Liver (tissue), 9 donors: ENCODE data around the gene OSBPL1A. TPM values are rescaled to one million over a fixed set of nuclear protein-coding genes. Genes with fewer than 3 reads are reported as not detected.

Experiments used
- DNase-seq: peaks from one replicate; pipeline ENCODE4 v3.0.0-alpha.2; 2017; ENCODE audit warnings: low spot score
- H3K27ac ChIP-seq, 2 donors: one replicate each; pipeline ENCODE4 v1.7.0; 2013; ENCODE audit warnings: inconsistent platforms in 2 of 2, low read length in 2 of 2, control low read depth in 1 of 2, low read depth in 1 of 2, mild to moderate bottlenecking in 1 of 2
- H3K27me3 ChIP-seq, 4 donors: one replicate each; pipeline versions ENCODE4 v1.6.1 to v1.7.0; 2013; ENCODE audit warnings: low read length in 3 of 4, inconsistent platforms in 1 of 4, mild to moderate bottlenecking in 1 of 4, moderate library complexity in 1 of 4; ENCODE audit not compliant: control insufficient read depth in 4 of 4, insufficient read depth in 4 of 4
- H3K36me3 ChIP-seq, 4 donors: one replicate each; pipeline versions ENCODE4 v1.6.1 to v1.7.0; 2013; ENCODE audit warnings: low read length in 3 of 4, mild to moderate bottlenecking in 3 of 4, low read depth in 1 of 4, moderate library complexity in 1 of 4; ENCODE audit not compliant: control insufficient read depth in 4 of 4, insufficient read depth in 3 of 4
- H3K4me1 ChIP-seq, 4 donors: one replicate each; pipeline versions ENCODE4 v1.6.1 to v1.7.0; 2013; ENCODE audit warnings: low read length in 3 of 4, mild to moderate bottlenecking in 3 of 4, moderate library complexity in 1 of 4; ENCODE audit not compliant: control insufficient read depth in 4 of 4, insufficient read depth in 4 of 4
- H3K4me3 ChIP-seq, 3 donors: one replicate each; pipeline versions ENCODE4 v1.6.1 to v1.7.0; 2013; ENCODE audit warnings: low read length in 3 of 3, control low read depth in 1 of 3, low read depth in 1 of 3, mild to moderate bottlenecking in 1 of 3
- H3K9ac ChIP-seq, 2 donors: one replicate each; pipeline ENCODE4 v1.7.0; 2013; ENCODE audit warnings: low read length in 2 of 2, mild to moderate bottlenecking in 2 of 2, moderate library complexity in 2 of 2, control low read depth in 1 of 2, low read depth in 1 of 2
- H3K9me3 ChIP-seq, 4 donors: one replicate each; pipeline versions ENCODE4 v1.6.1 to v1.7.0; 2013; ENCODE audit warnings: low read length in 3 of 4; ENCODE audit not compliant: control insufficient read depth in 4 of 4
- EGR1 ChIP-seq, 2 donors: IDR thresholded peaks; 2 replicates each; pipeline ENCODE4 v1.6.1; 2016 to 2018; ENCODE audit warnings: antibody characterized with exemption in 2 of 2, low read depth in 2 of 2
- FOXA2 ChIP-seq: IDR thresholded peaks from 2 replicates; pipeline ENCODE4 v1.6.1; 2016; ENCODE audit warnings: antibody characterized with exemption
- HNF4A ChIP-seq, 2 donors: conservative IDR thresholded peaks; 2 replicates each; pipeline ENCODE4 v1.6.1; 2016; ENCODE audit warnings: antibody characterized with exemption in 2 of 2, mild to moderate bottlenecking in 2 of 2
- HNF4G ChIP-seq: IDR thresholded peaks from 2 replicates; pipeline ENCODE4 v1.6.1; 2016; ENCODE audit warnings: antibody characterized with exemption
- JUND ChIP-seq, 2 donors: IDR thresholded peaks; 2 replicates each; pipeline ENCODE4 v1.6.1; 2016; ENCODE audit warnings: antibody characterized with exemption in 2 of 2
- NR2F2 ChIP-seq: IDR thresholded peaks from 2 replicates; pipeline ENCODE4 v1.6.1; 2016; ENCODE audit warnings: antibody characterized with exemption
- RAD21 ChIP-seq, 2 donors: IDR thresholded peaks; 2 replicates each; pipeline ENCODE4 v1.6.1; 2016; ENCODE audit warnings: antibody characterized with exemption in 2 of 2, mild to moderate bottlenecking in 2 of 2
- RXRA ChIP-seq, 2 donors: IDR thresholded peaks; 2 replicates each; pipeline ENCODE4 v1.6.1; 2017 to 2018; ENCODE audit warnings: antibody characterized with exemption in 2 of 2, mild to moderate bottlenecking in 1 of 2
- SP1 ChIP-seq: IDR thresholded peaks from 2 replicates; pipeline ENCODE4 v1.6.1; 2018; ENCODE audit warnings: antibody characterized with exemption, mild to moderate bottlenecking
- TAF1 ChIP-seq: conservative IDR thresholded peaks from 2 replicates; pipeline ENCODE4 v1.6.1; 2016; ENCODE audit warnings: antibody characterized with exemption, mild to moderate bottlenecking
- YY1 ChIP-seq: IDR thresholded peaks from 2 replicates; pipeline ENCODE4 v1.6.1; 2016; ENCODE audit warnings: antibody characterized with exemption, mild to moderate bottlenecking
- whole genome bisulfite sequencing: extraction: QIAGEN DNeasy Blood & Tissue Kit; methylation state at CpG from one replicate; pipeline ENCODE4 v1.1.7; 2013; 5-methylcytosine and 5-hydroxymethylcytosine counted together
- polyA plus RNA-seq, 2 donors: library from polyadenylated mRNA; stranded (reverse) in 1 of 2; unstranded in 1 of 2; fragments of 200-250 nt in 1 of 2; fragments of >200 nt in 1 of 2; fragmentation: Nextera tagmentation in 1 of 2; extraction: Ambion mirVana in 1 of 2; gene quantifications; one replicate each; pipeline versions ENCODE4 v1.2.1 to v1.2.3, GENCODE V29; 2013 to 2015
- total RNA-seq, 2 donors: library from RNA; depleted of rRNA; stranded (reverse); fragments of >200 nt; gene quantifications; one replicate each; pipeline ENCODE4 v1.2.3, GENCODE V29; 2014
- TF ChIP-seq, protein P1 (sequence below): IDR thresholded peaks from 2 replicates; pipeline ENCODE4 v1.6.1; 2016; ENCODE audit warnings: antibody characterized with exemption, mild to moderate bottlenecking
- TF ChIP-seq, protein P2 (sequence below): IDR thresholded peaks from 2 replicates; pipeline ENCODE4 v1.6.1; 2016; ENCODE audit warnings: antibody characterized with exemption
- TF ChIP-seq, protein P3 (sequence below): IDR thresholded peaks from 2 replicates; pipeline ENCODE4 v1.6.1; 2016; ENCODE audit warnings: antibody characterized with exemption
- donor health status: healthy.
- donor health status: healthy.
- donor health status: healthy.
- donor health status: healthy.
- donor health status: healthy.

Gene OSBPL1A
- total and polyA plus RNA-seq, 4 donors, result 5.4 to 12.6 (median 8.9) TPM

DNA sequence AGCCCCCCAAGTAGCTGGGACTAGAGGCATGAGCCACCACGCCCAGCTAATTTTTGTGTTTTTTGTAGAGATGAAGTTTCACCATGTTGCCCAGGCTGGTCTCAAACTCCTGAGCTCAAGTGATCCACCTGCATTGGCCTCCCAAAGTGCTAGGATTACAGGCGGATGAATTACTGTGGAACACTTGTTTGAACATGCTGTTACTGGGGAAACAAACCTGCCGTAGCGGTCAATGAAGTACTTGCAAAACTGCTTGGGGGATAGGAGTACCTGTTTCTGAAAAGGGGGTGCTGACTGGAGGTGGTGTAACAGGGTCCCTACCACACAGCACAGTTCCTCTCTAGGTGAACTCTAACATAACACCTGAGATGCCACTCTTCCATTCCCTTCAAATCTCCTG, 22.9 kb upstream of the OSBPL1A start:
- Histone ChIP-seq H3K36me3 (no peaks in the 10 kb centered on the region), H3K9me3 (peaks cover 0 to 3% (median 2%) of the 10 kb centered on the region in 4 donors), H3K4me1 (no peaks in the 10 kb centered on the region), H3K4me3 (no peak overlapping the region), H3K27me3 (peaks cover under 1 to 6% (median 3%) of the 10 kb centered on the region in 4 donors), H3K27ac (no peak overlapping the region), H3K9ac (no peak overlapping the region)
- TF ChIP-seq RXRA (IDR thresholded peaks at IDR 0.05) (no peak), HNF4A (conservative IDR thresholded peaks at IDR 0.05) (no peak), NR2F2 (no peak), YY1 (no peak)
- TF ChIP-seq, protein P1, sequence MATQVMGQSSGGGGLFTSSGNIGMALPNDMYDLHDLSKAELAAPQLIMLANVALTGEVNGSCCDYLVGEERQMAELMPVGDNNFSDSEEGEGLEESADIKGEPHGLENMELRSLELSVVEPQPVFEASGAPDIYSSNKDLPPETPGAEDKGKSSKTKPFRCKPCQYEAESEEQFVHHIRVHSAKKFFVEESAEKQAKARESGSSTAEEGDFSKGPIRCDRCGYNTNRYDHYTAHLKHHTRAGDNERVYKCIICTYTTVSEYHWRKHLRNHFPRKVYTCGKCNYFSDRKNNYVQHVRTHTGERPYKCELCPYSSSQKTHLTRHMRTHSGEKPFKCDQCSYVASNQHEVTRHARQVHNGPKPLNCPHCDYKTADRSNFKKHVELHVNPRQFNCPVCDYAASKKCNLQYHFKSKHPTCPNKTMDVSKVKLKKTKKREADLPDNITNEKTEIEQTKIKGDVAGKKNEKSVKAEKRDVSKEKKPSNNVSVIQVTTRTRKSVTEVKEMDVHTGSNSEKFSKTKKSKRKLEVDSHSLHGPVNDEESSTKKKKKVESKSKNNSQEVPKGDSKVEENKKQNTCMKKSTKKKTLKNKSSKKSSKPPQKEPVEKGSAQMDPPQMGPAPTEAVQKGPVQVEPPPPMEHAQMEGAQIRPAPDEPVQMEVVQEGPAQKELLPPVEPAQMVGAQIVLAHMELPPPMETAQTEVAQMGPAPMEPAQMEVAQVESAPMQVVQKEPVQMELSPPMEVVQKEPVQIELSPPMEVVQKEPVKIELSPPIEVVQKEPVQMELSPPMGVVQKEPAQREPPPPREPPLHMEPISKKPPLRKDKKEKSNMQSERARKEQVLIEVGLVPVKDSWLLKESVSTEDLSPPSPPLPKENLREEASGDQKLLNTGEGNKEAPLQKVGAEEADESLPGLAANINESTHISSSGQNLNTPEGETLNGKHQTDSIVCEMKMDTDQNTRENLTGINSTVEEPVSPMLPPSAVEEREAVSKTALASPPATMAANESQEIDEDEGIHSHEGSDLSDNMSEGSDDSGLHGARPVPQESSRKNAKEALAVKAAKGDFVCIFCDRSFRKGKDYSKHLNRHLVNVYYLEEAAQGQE, result no peak
- WGBS, result 86% methylated on average over 4 of the region's 4 CpGs
- DNase-seq, result no peak

DNA sequence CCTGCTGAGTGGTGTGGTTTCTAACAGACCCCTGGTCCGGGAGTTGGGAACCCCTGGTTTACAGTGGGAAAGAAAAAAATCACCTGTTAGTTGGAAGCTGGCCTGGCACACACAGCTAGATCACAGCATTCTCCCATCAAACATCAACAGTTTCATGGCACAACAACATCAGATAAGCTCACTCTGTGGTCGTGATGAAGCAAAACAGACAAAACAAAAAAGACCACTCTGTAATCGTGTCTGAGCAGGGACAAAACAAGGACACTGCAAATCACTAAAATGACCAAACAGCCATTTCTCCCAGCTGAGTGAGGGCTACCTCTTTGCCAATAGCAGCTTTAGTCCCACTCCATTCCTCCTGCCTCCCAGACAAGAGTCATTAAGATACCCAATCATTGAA, 19.9 kb upstream of the OSBPL1A start:
- H3K36me3 ChIP-seq, result no peaks in the 10 kb centered on the region
- peaks cover 0 to 7% (median 4%) of the 10 kb centered on the region in 4 donors for H3K27me3 ChIP-seq
- H3K27ac ChIP-seq, result no peak overlapping the region
- H3K9me3 ChIP-seq, result no peaks in the 10 kb centered on the region
- 47% methylated on average over 3 of the region's 3 CpGs for WGBS
- TF ChIP-seq, protein P2, sequence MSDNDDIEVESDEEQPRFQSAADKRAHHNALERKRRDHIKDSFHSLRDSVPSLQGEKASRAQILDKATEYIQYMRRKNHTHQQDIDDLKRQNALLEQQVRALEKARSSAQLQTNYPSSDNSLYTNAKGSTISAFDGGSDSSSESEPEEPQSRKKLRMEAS, result no peak
- no peak for TF ChIP-seq HNF4G
- no peak for TF ChIP-seq SP1
- TF ChIP-seq RXRA (IDR thresholded peaks at IDR 0.05), result no peak
- TF ChIP-seq HNF4A (conservative IDR thresholded peaks at IDR 0.05), result no peak
- TF ChIP-seq JUND (IDR thresholded peaks at IDR 0.05), result no peak
- TF ChIP-seq YY1, result no peak
- no peak overlapping the region for H3K4me3 ChIP-seq
- no peak for DNase-seq
- H3K4me1 ChIP-seq, result no peaks in the 10 kb centered on the region
- no peak overlapping the region for H3K9ac ChIP-seq

DNA sequence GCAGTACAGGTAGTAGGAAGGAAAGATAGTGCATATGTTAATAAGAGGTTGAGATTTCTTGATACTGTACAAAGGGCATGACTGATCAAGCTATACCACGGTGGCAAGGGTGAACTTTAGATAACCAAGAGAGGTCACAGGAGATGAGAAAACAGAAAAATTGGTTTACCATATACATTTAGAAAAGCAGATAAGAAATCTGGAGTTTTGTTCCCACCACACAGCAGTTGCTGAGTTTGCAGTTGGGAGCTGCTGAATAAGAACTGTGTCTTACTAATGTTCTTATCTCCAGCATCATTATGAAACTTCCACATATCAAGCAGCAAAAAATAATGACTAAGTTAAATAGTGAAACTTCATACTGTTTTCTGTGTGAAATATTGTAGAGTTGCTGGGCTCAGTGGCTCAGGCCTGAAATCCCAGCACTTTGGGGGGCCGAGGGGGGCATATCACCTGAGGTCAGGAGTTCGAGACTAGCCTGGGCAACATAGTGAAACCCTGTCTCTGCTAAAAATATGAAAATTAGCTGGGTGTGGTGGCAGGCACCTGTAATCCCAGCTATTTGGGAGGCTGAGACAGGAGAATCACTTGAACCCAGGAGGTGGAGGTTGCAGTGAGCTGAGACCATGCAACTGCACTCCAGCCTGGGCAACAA, 16.9 kb upstream of the OSBPL1A start:
- 79% methylated on average over 3 of the region's 3 CpGs for WGBS
- DNase-seq, result no peak
- no peaks in the 10 kb centered on the region for H3K36me3 ChIP-seq
- no peaks in the 10 kb centered on the region for H3K9me3 ChIP-seq
- H3K4me3 ChIP-seq, result no peak overlapping the region
- H3K27ac ChIP-seq, result no peak overlapping the region
- no peak overlapping the region for H3K9ac ChIP-seq
- no peaks in the 10 kb centered on the region for H3K4me1 ChIP-seq
- no peak for TF ChIP-seq YY1
- no peak for TF ChIP-seq TAF1
- no peak for TF ChIP-seq JUND (IDR thresholded peaks at IDR 0.05)
- no peak for TF ChIP-seq FOXA2
- TF ChIP-seq RAD21 (IDR thresholded peaks at IDR 0.05), result no peak
- TF ChIP-seq EGR1 (IDR thresholded peaks at IDR 0.05; ENCODE audit: low read depth in 2 of 2), result no peak
- TF ChIP-seq NR2F2, result no peak
- TF ChIP-seq, protein P3, sequence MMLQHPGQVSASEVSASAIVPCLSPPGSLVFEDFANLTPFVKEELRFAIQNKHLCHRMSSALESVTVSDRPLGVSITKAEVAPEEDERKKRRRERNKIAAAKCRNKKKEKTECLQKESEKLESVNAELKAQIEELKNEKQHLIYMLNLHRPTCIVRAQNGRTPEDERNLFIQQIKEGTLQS, result no peak
- no peak for TF ChIP-seq HNF4A (conservative IDR thresholded peaks at IDR 0.05)
- TF ChIP-seq RXRA (IDR thresholded peaks at IDR 0.05), result no peak
- TF ChIP-seq, protein P1, result no peak
- H3K27me3 ChIP-seq, result peaks cover 0 to 5% (median 2%) of the 10 kb centered on the region in 4 donors
